ENCODE results near the gene MON1A. TPM values are rescaled to one million over a fixed set of nuclear protein-coding genes. Genes with fewer than 3 reads are reported as not detected.

MON1A gene
- total and polyA plus RNA-seq, 10 of the 15 experiments (the other 5 are each of a cell fraction or from before 2014, with no cell fraction given) = 1.3 to 10.5 (median 7.7) TPM

- WGBS (ENCODE audit: insufficient coverage, insufficient replicate concordance, low lambda C conversion rate, missing lambda C conversion rate) = 70% methylated on average over 14 of the region's 15 CpGs
- ChIA-PET POLR2A (no interaction called here), CTCF (interaction anchor here (1.7 kb wide), 1 partner anchor 10 kb away, joined by 6 read pairs; no protein-coding TSS in a partner anchor), SMC1A (ENCODE audit: uncharacterized antibody, unreplicated experiment) (no interaction called here), RAD21 (ENCODE audit: unreplicated experiment) (no interaction called here)
- H2AFZ ChIP-seq (ENCODE audit: control insufficient read depth, low read depth, low read length) = no peak overlapping the region
- no peaks in the 10 kb centered on the region for H4K20me1 ChIP-seq (ENCODE audit: control insufficient read depth, insufficient read depth)
- intact Hi-C loops (cut with micrococcal nuclease; ENCODE audit: unreplicated experiment) (no loop called here), in situ Hi-C loops (cut with MboI) (no loop called here)
- H3K4me2 ChIP-seq (ENCODE audit: control insufficient read depth, insufficient read depth) = no peak overlapping the region
- no peaks in the 10 kb centered on the region for H3K27me3 ChIP-seq (replicated peaks in 1 of 2; ENCODE audit: control insufficient read depth in 2 of 2, insufficient read depth in 2 of 2, low read length in 1 of 2)
- H3K9ac ChIP-seq (ENCODE audit: control insufficient read depth, insufficient read depth, low read length) = no peak overlapping the region
- no peaks in the 10 kb centered on the region for H3K79me2 ChIP-seq (ENCODE audit: control insufficient read depth, insufficient read depth, low read length)
- H3K4me3 ChIP-seq = no peak overlapping the region
- no peak for TF ChIP-seq ZNF207 (IDR thresholded peaks at IDR 0.05; ENCODE audit: borderline replicate concordance)
- no peak for TF ChIP-seq KLF5 (IDR thresholded peaks at IDR 0.05; ENCODE audit: partially characterized antibody)
- DNase-seq (ENCODE audit: low read depth, low spot score) = no peak
- H3K36me3 ChIP-seq (ENCODE audit: control insufficient read depth in 2 of 2, insufficient read depth in 2 of 2, low read length in 1 of 2) = peaks cover 0 to 2% of the 10 kb centered on the region in 2 experiments; a peak in 2 of 4 replicates
- no TSS peak for BruUV-seq (replicated peaks)
- no peak for ATAC-seq
- H3K4me1 ChIP-seq (ENCODE audit: control insufficient read depth, insufficient read depth, low read length) = no peaks in the 10 kb centered on the region
- FAIRE-seq = no peak
- no peaks in the 10 kb centered on the region for H3K9me3 ChIP-seq (replicated peaks; ENCODE audit: control insufficient read depth, insufficient read depth, low read length)
- H3K27ac ChIP-seq (ENCODE audit: control insufficient read depth, insufficient read depth) = no peak overlapping the region
Observed at GRCh38 chr3:49911611-49912010, 18.0 kb downstream of the MON1A start.

- no peaks in the 10 kb centered on the region for H3K79me2 ChIP-seq (ENCODE audit: control insufficient read depth, insufficient read depth, low read length)
- FAIRE-seq (no peak), DNase-seq (ENCODE audit: low read depth, low spot score) (no peak), ATAC-seq (no peak)
- no peak overlapping the region for H3K9ac ChIP-seq (ENCODE audit: control insufficient read depth, insufficient read depth, low read length)
- no peak overlapping the region for H2AFZ ChIP-seq (ENCODE audit: control insufficient read depth, low read depth, low read length)
- H4K20me1 ChIP-seq (ENCODE audit: control insufficient read depth, insufficient read depth) = no peaks in the 10 kb centered on the region
- peaks cover 0 to 2% of the 10 kb centered on the region in 2 experiments; a peak in 2 of 4 replicates for H3K36me3 ChIP-seq (ENCODE audit: control insufficient read depth in 2 of 2, insufficient read depth in 2 of 2, low read length in 1 of 2)
- RAD21 ChIA-PET (ENCODE audit: unreplicated experiment) = interaction anchor here (1.1 kb wide), 1 partner anchor 10 kb away, joined by 3 read pairs; no protein-coding TSS in a partner anchor
- SMC1A ChIA-PET (ENCODE audit: uncharacterized antibody, unreplicated experiment) = interaction anchor here (1.0 kb wide), 1 partner anchor 108 kb away, joined by 3 read pairs; the partner anchor contains the start of gene INKA1
- H3K27ac ChIP-seq (ENCODE audit: control insufficient read depth, insufficient read depth) = no peak overlapping the region
- no peak overlapping the region for H3K4me3 ChIP-seq
- intact Hi-C loops (cut with micrococcal nuclease; ENCODE audit: unreplicated experiment) (no loop called here), in situ Hi-C loops (cut with MboI) (no loop called here)
- no peaks in the 10 kb centered on the region for H3K27me3 ChIP-seq (replicated peaks in 1 of 2; ENCODE audit: control insufficient read depth in 2 of 2, insufficient read depth in 2 of 2, low read length in 1 of 2)
- H3K9me3 ChIP-seq (replicated peaks; ENCODE audit: control insufficient read depth, insufficient read depth, low read length) = no peaks in the 10 kb centered on the region
- TF ChIP-seq MXI1 (IDR thresholded peaks at IDR 0.05; ENCODE audit: low read depth, low read length) (no peak), CREB1 (IDR thresholded peaks at IDR 0.05; ENCODE audit: low read depth) (no peak), STAT3 (IDR thresholded peaks at IDR 0.05; ENCODE audit: low read depth, low read length) (no peak), SMARCA5 (IDR thresholded peaks at IDR 0.05) (no peak), NFXL1 (IDR thresholded peaks at IDR 0.05; ENCODE audit: borderline replicate concordance) (no peak), CBX5 (IDR thresholded peaks at IDR 0.05; ENCODE audit: low read depth) (no peak), MTA2 (IDR thresholded peaks at IDR 0.05; ENCODE audit: low read depth) (no peak), PML (IDR thresholded peaks at IDR 0.05; ENCODE audit: low read length) (no peak), FOS (IDR thresholded peaks at IDR 0.05; ENCODE audit: borderline replicate concordance, extremely low read depth, insufficient read length) (no peak), ZNF592 (IDR thresholded peaks at IDR 0.05) (no peak), ESRRA (IDR thresholded peaks at IDR 0.05; ENCODE audit: low read length) (no peak), NRF1 (conservative IDR thresholded peaks at IDR 0.05; ENCODE audit: low read depth, low read length) (no peak), SPI1 (IDR thresholded peaks at IDR 0.05; ENCODE audit: borderline replicate concordance, insufficient read depth, low read depth, low read length) (no peak)
- H3K4me2 ChIP-seq (ENCODE audit: control insufficient read depth, insufficient read depth) = no peak overlapping the region
- H3K4me1 ChIP-seq (ENCODE audit: control insufficient read depth, insufficient read depth, low read length) = peaks cover under 1% of the 10 kb centered on the region
- 100% methylated on average over 2 of the region's 2 CpGs for WGBS (ENCODE audit: insufficient coverage, insufficient replicate concordance, low lambda C conversion rate, missing lambda C conversion rate)
- POLR2A ChIA-PET = interaction anchor here (1.0 kb wide), 1 partner anchor 8 kb away, joined by 4 read pairs; no protein-coding TSS in a partner anchor
- CTCF ChIA-PET = interaction anchor here (0.6 to 8.4 kb wide), 3 partner anchors 9 to 108 kb away, joined by 3 to 59 read pairs (median 6); partner anchors contain the start of genes INKA1 and MON1A
- no TSS peak for BruUV-seq (replicated peaks)
Observed at GRCh38 chr3:49911124-49911420, 18.5 kb downstream of the MON1A start.
